Ishikawa (cell line): ENCODE data around the gene RNF121.

ENCODE experiments used
- CEBPB ChIP-seq: IDR thresholded peaks from 2 replicates; pipeline ENCODE4 v1.6.1; 2012
- CREB1 ChIP-seq: IDR thresholded peaks from 2 replicates; pipeline ENCODE4 v1.6.1; 2012; ENCODE audit warnings: low read depth
- EGR1 ChIP-seq: IDR thresholded peaks from 2 replicates; pipeline ENCODE4 v1.6.1; 2012
- EP300 ChIP-seq: IDR thresholded peaks from 2 replicates; pipeline ENCODE4 v1.6.1; 2012; ENCODE audit warnings: borderline replicate concordance
- FOXM1 ChIP-seq: IDR thresholded peaks from 2 replicates; pipeline ENCODE4 v1.6.1; 2012; ENCODE audit warnings: low read depth, borderline replicate concordance
- NFIC ChIP-seq: IDR thresholded peaks from 2 replicates; pipeline ENCODE4 v1.6.1; 2012
- RAD21 ChIP-seq: IDR thresholded peaks from 2 replicates; pipeline ENCODE4 v1.6.1; 2012; ENCODE audit warnings: low read depth
- TAF1 ChIP-seq: IDR thresholded peaks from 2 replicates; pipeline ENCODE4 v1.6.1; 2012; ENCODE audit warnings: low read depth, mild to moderate bottlenecking
- TCF12 ChIP-seq: IDR thresholded peaks from 2 replicates; pipeline ENCODE4 v1.6.1; 2012; ENCODE audit warnings: low read depth
- TEAD4 ChIP-seq: IDR thresholded peaks from 2 replicates; pipeline ENCODE4 v1.6.1; 2012
- YY1 ChIP-seq: IDR thresholded peaks from 2 replicates; pipeline ENCODE4 v1.6.1; 2012; ENCODE audit warnings: low read depth
- ZBTB7A ChIP-seq: IDR thresholded peaks from 2 replicates; pipeline ENCODE4 v1.6.1; 2012; ENCODE audit warnings: low read depth
- TF ChIP-seq, protein P1 (sequence below): IDR thresholded peaks from 2 replicates; pipeline ENCODE4 v1.6.1; 2012
- TF ChIP-seq, protein P2 (sequence below): IDR thresholded peaks from 2 replicates; pipeline ENCODE4 v1.6.1; 2012
- TF ChIP-seq, protein P3 (sequence below): IDR thresholded peaks from 2 replicates; pipeline ENCODE4 v1.6.1; 2012; ENCODE audit warnings: low read depth, mild to moderate bottlenecking

RNF121 gene

DNA sequence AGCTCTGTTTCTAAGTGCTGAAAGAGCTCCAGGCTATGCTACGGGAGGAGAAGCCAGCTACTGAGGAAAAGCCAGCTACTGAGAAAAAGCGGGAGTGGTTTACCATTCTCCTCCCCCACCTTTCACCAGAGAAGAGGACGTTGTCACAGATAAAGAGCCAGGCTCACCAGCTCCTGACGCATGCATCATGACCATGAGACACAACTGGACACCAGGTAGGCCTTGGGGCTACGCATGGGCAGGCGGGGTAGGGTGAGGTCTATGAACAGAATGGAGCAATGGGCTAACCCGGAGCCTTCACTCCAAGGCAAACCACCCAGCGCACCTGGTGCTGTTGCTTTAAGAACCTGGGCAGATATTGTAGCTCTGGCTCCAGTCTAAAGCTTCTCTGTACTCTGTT lies 71.0 kb downstream of the RNF121 start:
- no peak for TF ChIP-seq TCF12
- TF ChIP-seq EP300: no peak
- no peak for TF ChIP-seq TEAD4
- TF ChIP-seq RAD21: no peak
- TF ChIP-seq CREB1: no peak
- TF ChIP-seq, protein P1, sequence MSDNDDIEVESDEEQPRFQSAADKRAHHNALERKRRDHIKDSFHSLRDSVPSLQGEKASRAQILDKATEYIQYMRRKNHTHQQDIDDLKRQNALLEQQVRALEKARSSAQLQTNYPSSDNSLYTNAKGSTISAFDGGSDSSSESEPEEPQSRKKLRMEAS: no peak

DNA sequence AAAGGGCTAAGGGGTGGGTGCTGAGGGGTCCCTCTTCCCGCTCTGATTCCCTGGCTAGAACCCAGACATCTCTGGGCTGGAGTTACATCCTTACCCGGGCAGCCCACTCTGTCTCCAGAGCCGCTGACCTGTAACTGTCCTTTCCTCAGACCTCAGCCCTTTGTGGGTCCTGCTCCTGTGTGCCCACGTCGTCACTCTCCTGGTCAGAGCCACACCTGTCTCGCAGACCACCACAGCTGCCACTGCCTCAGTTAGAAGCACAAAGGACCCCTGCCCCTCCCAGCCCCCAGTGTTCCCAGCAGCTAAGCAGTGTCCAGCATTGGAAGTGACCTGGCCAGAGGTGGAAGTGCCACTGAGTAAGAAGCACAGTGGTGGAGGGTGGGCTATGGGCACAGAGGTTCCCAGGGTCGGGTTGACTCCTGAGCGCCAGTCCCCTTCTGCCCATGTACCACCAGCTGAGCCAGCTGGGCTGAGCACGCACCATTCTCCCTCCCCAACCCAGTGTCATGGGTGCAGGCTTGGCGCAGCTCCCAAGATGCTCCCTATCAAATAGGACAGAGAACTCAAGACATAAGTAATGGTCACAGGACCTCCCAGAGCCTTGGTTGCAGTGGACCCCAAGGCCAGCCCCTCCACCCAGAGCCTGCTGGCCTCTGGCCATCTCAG lies 71.5 kb downstream of the RNF121 start:
- TF ChIP-seq RAD21 (no peak), NFIC (no peak), TAF1 (no peak), TEAD4 (no peak), CEBPB (no peak), CREB1 (no peak), YY1 (no peak), TCF12 (no peak), EP300 (no peak), EGR1 (no peak)
- TF ChIP-seq, protein P1: no peak

DNA sequence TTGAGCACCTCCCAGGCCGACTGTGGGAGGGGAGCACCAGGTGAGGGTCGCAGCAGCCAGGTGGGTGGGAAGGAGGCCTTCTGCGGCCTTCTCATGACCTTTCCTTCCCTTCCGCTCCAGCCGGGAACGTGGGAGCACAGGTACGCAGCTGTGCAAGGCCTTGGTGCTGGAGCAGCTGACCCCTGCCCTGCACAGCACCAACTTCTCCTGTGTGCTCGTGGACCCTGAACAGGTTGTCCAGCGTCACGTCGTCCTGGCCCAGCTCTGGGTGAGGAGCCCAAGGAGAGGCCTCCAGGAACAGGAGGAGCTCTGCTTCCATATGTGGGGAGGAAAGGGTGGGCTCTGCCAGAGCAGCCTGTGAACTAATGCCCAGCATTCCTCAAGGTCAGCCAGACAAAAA lies 72.4 kb downstream of the RNF121 start:
- TF ChIP-seq NFIC: no peak
- TF ChIP-seq, protein P1: no peak

DNA sequence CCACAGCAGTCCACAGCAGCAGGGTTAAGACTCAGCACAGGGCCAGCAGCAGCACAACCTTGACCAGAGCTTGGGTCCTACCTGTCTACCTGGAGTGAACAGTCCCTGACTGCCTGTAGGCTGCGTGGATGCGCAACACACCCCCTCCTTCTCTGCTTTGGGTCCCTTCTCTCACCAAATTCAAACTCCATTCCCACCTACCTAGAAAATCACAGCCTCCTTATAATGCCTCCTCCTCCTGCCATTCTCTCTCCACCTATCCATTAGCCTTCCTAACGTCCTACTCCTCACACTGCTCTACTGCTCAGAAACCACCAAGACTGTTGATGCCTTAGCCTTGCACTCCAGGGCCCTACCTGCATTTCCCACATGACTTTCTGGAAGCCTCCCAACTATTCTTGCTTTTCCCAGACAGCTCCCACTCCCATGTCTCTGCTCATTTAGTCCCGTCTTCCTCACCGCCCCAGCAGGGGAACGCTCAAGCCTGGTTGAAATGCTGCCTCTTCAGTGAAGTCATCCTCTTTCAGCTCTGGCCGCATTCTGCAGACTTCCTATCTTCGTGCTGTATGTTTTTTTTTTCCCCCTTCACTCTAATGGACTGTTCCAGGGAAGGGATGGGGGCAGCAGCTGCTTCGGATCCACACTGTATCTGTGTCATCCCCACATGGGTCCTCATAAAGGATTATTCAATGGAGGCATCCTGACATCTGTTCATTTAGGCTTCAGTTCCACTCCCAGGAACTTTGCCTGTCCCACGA lies 73.2 kb downstream of the RNF121 start:
- no peak for TF ChIP-seq CREB1
- no peak for TF ChIP-seq TAF1
- TF ChIP-seq RAD21: no peak
- TF ChIP-seq TCF12: no peak
- no peak for TF ChIP-seq ZBTB7A
- no peak for TF ChIP-seq FOXM1

DNA sequence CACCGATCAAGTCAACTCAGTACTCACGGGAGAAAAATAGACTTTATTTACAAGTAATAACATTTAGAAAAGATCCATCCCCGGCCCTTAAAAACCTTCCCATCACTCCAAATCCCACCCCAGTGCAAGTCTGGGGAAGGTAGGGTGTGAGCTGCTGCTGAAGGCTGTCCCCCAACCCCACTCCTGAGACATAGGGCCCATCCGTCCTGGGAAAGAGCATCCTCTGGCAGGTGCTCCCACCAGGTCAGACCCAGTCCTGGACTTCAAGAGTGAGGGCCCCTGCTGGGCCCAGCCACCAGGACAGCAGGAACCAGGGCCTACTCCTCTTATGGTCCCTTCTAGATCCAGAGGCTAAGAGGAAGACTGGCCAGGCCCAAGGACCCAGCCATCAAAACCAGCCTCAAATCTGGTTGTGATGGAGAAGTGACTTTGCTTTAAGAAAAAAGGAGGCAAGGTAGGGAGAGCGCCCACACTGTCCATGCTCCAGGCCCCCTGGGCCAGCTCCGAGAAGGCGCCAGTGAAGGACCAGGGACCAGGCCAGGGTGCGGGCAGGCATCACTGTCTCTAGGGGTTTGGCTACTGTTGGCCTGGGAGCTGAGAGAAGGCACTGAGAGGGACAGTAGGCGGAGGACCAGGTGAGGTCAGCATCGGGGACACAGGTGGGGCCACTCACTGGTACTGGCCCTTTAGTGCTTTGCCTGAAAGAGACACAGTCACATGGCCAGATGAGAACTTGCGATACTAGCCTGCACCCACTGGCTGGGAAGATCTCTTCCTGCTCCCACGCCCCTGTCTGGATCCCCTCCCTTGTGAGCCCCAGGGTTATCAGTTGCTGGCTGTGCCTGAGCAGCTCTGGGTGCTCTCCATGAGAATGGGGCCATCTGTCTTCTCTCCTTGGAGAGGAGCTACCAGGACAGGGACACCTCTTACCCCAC lies 74.3 kb downstream of the RNF121 start:
- TF ChIP-seq EP300: no peak
- no peak for TF ChIP-seq EGR1
- TF ChIP-seq, protein P2, sequence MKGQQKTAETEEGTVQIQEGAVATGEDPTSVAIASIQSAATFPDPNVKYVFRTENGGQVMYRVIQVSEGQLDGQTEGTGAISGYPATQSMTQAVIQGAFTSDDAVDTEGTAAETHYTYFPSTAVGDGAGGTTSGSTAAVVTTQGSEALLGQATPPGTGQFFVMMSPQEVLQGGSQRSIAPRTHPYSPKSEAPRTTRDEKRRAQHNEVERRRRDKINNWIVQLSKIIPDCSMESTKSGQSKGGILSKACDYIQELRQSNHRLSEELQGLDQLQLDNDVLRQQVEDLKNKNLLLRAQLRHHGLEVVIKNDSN: no peak
- no peak for TF ChIP-seq CEBPB

DNA sequence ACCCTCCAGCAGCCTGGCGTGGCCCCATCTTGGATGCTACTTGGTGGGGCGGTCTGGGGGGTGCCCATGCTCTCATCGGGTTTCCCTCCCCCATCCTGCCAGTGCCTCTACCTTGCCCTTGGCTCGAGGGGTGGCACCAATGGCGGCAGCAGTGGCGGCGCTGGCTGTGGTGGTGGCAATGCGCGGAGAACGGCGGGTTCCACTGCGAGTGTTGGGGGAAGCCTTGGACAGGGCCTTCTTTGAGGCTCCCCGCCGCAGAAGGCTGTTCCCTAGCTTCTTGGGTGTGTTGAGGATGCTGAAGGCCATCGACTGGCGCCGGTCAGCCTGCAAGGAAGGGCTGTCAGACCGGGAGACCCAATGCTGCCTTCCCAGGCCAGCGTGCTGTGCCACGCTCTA lies 74.9 kb downstream of the RNF121 start:
- no peak for TF ChIP-seq ZBTB7A
- TF ChIP-seq TAF1: no peak
- TF ChIP-seq, protein P3, sequence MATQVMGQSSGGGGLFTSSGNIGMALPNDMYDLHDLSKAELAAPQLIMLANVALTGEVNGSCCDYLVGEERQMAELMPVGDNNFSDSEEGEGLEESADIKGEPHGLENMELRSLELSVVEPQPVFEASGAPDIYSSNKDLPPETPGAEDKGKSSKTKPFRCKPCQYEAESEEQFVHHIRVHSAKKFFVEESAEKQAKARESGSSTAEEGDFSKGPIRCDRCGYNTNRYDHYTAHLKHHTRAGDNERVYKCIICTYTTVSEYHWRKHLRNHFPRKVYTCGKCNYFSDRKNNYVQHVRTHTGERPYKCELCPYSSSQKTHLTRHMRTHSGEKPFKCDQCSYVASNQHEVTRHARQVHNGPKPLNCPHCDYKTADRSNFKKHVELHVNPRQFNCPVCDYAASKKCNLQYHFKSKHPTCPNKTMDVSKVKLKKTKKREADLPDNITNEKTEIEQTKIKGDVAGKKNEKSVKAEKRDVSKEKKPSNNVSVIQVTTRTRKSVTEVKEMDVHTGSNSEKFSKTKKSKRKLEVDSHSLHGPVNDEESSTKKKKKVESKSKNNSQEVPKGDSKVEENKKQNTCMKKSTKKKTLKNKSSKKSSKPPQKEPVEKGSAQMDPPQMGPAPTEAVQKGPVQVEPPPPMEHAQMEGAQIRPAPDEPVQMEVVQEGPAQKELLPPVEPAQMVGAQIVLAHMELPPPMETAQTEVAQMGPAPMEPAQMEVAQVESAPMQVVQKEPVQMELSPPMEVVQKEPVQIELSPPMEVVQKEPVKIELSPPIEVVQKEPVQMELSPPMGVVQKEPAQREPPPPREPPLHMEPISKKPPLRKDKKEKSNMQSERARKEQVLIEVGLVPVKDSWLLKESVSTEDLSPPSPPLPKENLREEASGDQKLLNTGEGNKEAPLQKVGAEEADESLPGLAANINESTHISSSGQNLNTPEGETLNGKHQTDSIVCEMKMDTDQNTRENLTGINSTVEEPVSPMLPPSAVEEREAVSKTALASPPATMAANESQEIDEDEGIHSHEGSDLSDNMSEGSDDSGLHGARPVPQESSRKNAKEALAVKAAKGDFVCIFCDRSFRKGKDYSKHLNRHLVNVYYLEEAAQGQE: no peak
- TF ChIP-seq EGR1: no peak
- TF ChIP-seq CREB1: no peak
- no peak for TF ChIP-seq TEAD4
- TF ChIP-seq, protein P2: no peak
- TF ChIP-seq YY1: no peak
- TF ChIP-seq EP300: no peak
- no peak for TF ChIP-seq FOXM1
- TF ChIP-seq TCF12: no peak
- no peak for TF ChIP-seq RAD21
- no peak for TF ChIP-seq NFIC
